ENCODE measurements around the gene PFKM.

Gene PFKM

GRCh38 chr12:48163150-48163747 is 44.1 kb downstream of the PFKM start:
- no peak for TF ChIP-seq CTCF (IDR thresholded peaks at IDR 0.05; ENCODE audit: low read depth, low read length)
- TF ChIP-seq MYC (IDR thresholded peaks at IDR 0.05; ENCODE audit: low read depth, low read length): no peak
- TF ChIP-seq MAX (IDR thresholded peaks at IDR 0.05; ENCODE audit: low read depth, low read length): no peak
- no peak for TF ChIP-seq POLR2A (IDR thresholded peaks at IDR 0.05; ENCODE audit: extremely low read depth, insufficient read length)
- DNase-seq (ENCODE audit: low read depth): no peak

DNA sequence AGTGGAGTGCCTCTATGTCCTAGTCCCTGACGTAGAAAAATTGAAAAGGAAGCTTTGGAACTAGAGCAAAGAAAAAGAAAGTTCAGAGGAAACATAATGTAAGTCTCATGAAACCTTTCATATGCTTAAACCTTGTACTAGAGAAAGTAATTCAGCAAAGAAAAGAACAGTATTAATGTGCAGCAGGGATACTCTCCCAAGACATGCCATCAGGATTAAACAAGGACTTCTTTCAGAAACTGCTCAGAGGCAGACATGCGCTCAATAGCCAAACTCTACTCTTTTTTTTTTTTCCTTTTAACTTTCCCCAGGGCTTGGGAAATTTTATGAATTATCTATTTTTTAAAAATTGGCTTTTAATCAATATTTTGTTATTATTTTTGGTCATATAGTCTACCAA is 45.3 kb downstream of the PFKM start:
- no peak for DNase-seq (ENCODE audit: low read depth)
- H3K4me3 ChIP-seq (ENCODE audit: low read depth, low read length): no peak overlapping the region
- no peak for TF ChIP-seq MYC (IDR thresholded peaks at IDR 0.05; ENCODE audit: low read depth, low read length)
- TF ChIP-seq POLR2A (IDR thresholded peaks at IDR 0.05; ENCODE audit: extremely low read depth, insufficient read length): no peak
- TF ChIP-seq CTCF (IDR thresholded peaks at IDR 0.05; ENCODE audit: low read depth, low read length): no peak
- TF ChIP-seq MAX (IDR thresholded peaks at IDR 0.05; ENCODE audit: low read depth, low read length): no peak

More at GRCh38 chr12:48163150-48163747, 44.1 kb downstream of the PFKM start:
- no peak overlapping the region for H3K4me3 ChIP-seq (ENCODE audit: low read depth, low read length)

GRCh38 chr12:48165089-48165981 is 46.2 kb downstream of the PFKM start:
- peak; percentile 77 for DNase-seq (ENCODE audit: low read depth)
- peak; percentile 96 for TF ChIP-seq CTCF (IDR thresholded peaks at IDR 0.05; ENCODE audit: low read depth, low read length)
- no peak for TF ChIP-seq MYC (IDR thresholded peaks at IDR 0.05; ENCODE audit: low read depth, low read length)
- no peak for TF ChIP-seq POLR2A (IDR thresholded peaks at IDR 0.05; ENCODE audit: extremely low read depth, insufficient read length)

GRCh38 chr12:48169011-48169410 is 49.8 kb downstream of the PFKM start:
- no peak for DNase-seq (ENCODE audit: low read depth)

More at GRCh38 chr12:48165089-48165981, 46.2 kb downstream of the PFKM start:
- no peak overlapping the region for H3K4me3 ChIP-seq (ENCODE audit: low read depth, low read length)

More at GRCh38 chr12:48169011-48169410, 49.8 kb downstream of the PFKM start:
- no peak for TF ChIP-seq MAX (IDR thresholded peaks at IDR 0.05; ENCODE audit: low read depth, low read length)
- no peak for TF ChIP-seq POLR2A (IDR thresholded peaks at IDR 0.05; ENCODE audit: extremely low read depth, insufficient read length)
- no peak for TF ChIP-seq MYC (IDR thresholded peaks at IDR 0.05; ENCODE audit: low read depth, low read length)
- no peak for TF ChIP-seq CTCF (IDR thresholded peaks at IDR 0.05; ENCODE audit: low read depth, low read length)
- no peak overlapping the region for H3K4me3 ChIP-seq (ENCODE audit: low read depth, low read length)

All from NB4 (cell line).